Measurements from ENCODE around the gene ADGRL2.

ADGRL2 gene

GRCh38 chr1:81800695-81801650, at the start of gene ADGRL2:
ADGRL2 (plus strand) TSS chr1:81800934; CDS start chr1:81836985, 36,051 bp downstream.
- DNase-seq: peak; percentile 89

- DNase-seq: no peak
Observed at GRCh38 chr1:81752840-81753239, 47.9 kb upstream of the ADGRL2 start.

GRCh38 chr1:81754424-81754823, 46.3 kb upstream of the ADGRL2 start:
- no peak for DNase-seq

GRCh38 chr1:81756872-81757271, 43.9 kb upstream of the ADGRL2 start:
- no peak for DNase-seq

GRCh38 chr1:81757398-81758020, 43.2 kb upstream of the ADGRL2 start:
- DNase-seq: no peak

GRCh38 chr1:81758181-81758580, 42.6 kb upstream of the ADGRL2 start:
- no peak for DNase-seq

GRCh38 chr1:81760477-81761097, 40.1 kb upstream of the ADGRL2 start:
- DNase-seq: no peak

- DNase-seq: no peak
Observed at GRCh38 chr1:81775510-81775909, 25.2 kb upstream of the ADGRL2 start.

- no peak for DNase-seq
Observed at GRCh38 chr1:81780705-81781454, 19.9 kb upstream of the ADGRL2 start.

GRCh38 chr1:81781749-81782148, 19.0 kb upstream of the ADGRL2 start:
- no peak for DNase-seq

GRCh38 chr1:81792184-81792583, 8.6 kb upstream of the ADGRL2 start:
- DNase-seq: peak; percentile 65

GRCh38 chr1:81797701-81798100, 3.0 kb upstream of the ADGRL2 start:
- no peak for DNase-seq

- DNase-seq: no peak
Observed at GRCh38 chr1:81799939-81800694, 617 bp upstream of the ADGRL2 start.

GRCh38 chr1:81801651-81802456, 1.1 kb downstream of the ADGRL2 start:
- no peak for DNase-seq

GRCh38 chr1:81802457-81802706, 1.6 kb downstream of the ADGRL2 start:
- no peak for DNase-seq

- no peak for DNase-seq
Observed at GRCh38 chr1:81802707-81803430, 2.1 kb downstream of the ADGRL2 start.

GRCh38 chr1:81803431-81804110, 2.8 kb downstream of the ADGRL2 start:
- DNase-seq: no peak

- DNase-seq: no peak
Observed at GRCh38 chr1:81804312-81804711, 3.6 kb downstream of the ADGRL2 start.

- no peak for DNase-seq
Observed at GRCh38 chr1:81805537-81806431, 5.0 kb downstream of the ADGRL2 start.
